Measurements from ENCODE around the gene SEC62.
"Not testable (repeated sequence)": the region's sequence is repeated elsewhere in the genome, so short reads cannot be mapped to it uniquely, and the experiment has no call there.

Gene SEC62

DNA sequence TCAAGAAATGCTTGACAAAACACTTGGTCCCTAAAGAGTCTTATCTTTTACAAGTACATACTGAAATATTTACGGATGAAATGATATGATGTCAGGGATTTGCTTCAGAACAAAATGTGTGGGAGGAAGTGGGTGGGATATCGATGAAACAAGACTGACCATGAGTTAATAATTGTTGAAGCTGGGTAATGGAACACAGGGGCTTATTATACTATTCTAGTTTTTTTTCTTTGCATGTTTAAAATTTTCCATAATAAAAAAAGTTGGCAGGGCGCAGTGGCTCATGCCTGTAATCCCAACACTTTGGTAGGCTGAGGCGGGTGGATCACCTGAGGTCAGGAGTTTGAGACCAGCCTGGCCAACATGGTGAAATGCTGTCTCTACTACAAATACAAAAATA is 52.7 kb downstream of the SEC62 start:
- DNase-seq, result not testable (repeated sequence)

DNA sequence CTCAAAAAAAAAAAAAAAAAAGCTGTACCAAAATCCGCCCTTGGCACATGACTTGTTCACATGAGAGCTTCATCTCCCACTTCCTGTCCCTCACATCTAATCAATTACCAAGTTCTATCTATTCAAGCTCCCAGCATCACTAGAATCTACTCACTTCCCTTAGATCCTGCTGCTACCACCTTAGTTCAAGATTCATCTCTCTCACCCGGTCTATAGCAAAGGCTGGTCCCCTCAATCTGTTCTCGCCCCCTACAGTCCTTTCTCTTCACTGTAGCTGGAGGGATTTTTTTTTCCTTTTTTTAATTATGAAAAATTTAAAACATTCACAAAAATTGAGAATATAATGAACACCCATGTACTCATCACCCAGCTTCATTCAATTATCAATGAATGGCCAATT is 54.5 kb downstream of the SEC62 start:
- DNase-seq, result no peak

DNA sequence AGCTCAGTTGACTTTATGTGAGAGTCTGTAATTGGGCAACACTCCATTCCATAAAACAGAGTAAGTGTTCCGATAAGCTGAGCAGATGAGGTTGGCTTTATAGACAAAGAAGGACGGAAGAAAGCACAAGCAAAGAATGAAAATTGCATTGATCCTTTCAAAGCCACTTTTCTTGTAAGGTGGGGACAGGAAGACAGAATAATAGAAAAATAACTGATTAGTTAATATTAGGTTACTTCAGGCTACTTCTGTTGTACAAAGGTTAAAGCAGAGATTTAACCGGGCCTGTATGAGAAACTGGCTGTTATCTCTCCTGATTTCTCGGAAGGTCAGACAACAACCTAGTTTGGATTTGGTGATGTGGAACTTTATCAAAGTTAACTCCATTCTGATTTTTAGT is 55.7 kb downstream of the SEC62 start:
- DNase-seq, result no peak

DNA sequence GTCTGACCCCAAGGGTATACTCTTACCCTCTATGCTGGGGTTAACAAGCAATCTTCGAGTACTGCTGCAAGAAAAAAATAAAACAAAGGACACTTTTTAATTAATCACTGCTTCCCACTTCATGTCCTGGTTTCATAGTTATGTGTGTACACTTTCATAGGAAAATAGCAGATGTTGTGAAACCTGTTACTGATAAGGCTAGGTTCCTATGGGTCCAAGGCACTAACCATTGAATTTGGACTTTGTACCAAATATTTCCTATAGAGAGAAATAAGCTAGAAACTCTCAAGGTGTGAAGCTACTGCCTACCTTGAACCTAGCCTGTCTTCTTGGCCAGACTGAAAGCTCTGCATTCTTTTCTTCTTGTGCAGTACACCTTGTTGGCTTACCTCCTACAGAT is 56.6 kb downstream of the SEC62 start:
- no peak for DNase-seq

DNA sequence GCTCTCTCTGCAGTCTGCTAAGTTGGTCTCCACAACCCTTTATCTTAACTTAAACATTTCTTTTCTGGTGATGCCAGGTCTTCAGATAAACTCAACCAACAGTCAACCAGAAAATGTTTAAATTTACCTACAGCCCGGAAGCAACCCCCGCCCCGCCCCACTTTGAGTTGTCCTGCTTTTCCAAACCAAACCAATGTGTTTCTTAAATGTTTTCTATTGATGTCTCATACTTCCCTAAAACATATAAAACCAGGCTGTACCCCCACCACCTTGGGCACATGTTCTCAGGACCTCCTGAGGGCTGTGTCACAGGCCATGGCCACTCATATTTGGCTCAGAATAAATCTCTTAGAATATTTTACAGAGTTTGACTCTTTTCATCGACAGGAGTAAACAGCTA is 58.0 kb downstream of the SEC62 start:
- DNase-seq, result no peak

DNA sequence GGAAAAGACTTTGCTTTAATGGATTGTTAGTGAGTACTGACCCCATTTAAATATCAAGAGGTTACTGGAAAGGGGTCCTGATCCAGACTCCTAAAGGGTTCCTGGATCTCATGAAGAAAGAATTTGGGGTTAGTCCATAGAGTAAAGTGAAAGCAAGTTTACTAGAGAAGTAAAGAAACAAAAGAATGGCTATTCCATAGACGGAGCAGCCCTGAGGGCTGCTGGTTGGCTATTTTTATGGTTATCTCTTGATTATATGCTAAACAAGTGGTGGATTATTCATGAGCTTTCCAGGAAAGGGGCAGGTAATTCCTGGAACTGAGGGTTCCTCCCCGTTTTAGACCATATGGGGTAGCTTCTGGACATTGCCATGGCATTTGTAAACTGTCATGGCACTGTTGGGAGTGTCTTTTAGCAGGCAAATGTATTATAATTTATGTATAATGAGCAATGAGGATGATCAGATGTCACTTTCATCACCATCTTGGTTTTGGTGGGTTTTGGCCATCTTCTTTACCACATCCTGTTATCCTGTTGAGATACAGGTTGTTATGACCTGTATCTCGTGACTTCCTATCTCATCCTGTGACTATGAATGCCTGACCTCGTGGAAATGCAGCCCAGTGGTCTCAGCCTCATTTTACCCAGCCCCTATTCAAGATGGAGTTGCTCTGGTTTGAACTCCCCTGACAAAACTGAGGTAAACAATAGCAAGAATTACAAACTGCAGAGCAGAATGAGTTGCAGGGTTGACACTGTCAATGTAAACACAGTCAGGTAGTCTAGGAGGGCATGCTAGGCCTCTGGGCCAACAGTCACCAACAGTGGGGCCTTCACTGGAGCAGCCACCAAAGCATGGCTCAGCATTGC is 60.9 kb downstream of the SEC62 start:
- no peak for DNase-seq

DNA sequence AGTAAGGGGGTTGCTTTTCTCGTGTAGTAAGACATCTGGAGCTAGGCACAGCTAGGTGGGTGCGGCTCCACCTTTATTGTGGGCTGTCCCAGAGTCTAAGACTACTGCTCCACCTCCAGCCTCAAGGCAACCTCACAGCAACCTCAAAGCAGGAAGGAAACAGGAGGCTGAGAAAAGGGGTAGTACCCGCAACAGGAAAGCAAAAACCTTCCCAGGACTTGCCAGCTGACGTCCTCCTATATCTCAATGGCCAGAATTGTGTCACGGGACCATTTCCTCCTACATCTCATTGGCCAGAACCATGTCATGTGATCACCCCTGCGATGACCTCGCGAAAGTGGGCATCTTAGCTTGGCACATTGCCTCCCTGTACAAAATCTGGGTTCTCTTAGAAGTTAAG is 66.9 kb downstream of the SEC62 start:
- no peak for DNase-seq

DNA sequence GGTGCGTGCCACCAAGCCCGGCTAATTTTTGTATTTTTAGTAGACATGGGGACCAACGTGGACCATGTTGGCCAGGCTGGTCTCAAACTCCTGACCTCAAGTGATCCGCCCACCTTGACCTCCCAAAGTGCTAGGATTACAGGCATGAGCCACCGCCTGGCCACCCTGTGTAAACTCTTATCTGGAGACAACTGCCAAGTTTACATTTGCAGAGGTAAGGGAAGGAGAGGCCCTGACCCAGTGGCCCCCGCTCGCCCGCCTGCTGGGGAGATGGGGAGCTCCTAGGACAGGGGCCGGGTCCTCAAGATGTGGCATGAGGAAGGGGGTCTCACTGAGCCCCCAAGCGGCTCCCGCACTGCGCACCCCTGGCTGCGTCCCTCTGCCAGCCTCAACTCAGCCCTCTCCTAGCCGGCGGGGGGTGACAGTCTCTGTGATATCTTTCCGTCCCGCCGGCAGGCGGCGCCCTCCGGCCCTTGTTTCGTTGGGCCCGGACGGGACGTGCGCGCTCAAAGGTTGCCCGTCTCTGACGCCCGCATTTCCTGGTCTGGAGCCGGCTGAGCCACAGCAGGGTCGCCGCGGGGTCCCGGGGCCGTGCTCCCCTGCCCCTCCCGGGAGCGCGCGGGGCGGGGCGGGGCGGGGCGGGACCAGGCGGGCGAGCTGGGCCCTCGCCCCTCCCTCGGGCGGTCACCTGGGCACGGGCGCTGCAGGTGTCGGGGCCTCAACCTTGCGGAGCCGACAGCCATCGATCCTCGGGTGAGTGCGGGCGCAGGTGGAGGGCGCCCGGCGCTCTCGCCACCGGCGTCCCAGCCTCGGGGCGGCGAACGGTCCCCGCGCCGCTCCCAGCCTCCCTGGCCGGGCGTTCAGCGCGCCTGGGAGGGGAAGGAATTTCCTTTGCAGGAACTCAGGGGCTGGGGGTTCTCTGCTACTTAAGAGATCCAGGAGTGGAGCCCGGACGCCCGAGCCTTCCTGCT is 71.1 kb downstream of the SEC62 start, which contains the start of gene GPR160:
Gene GPR160, plus strand, starts transcription at position 533 of the 971 bp plus-strand sequence. CDS start 45,978 bp downstream, outside the sequence.
- DNase-seq, result peak; percentile 76

DNA sequence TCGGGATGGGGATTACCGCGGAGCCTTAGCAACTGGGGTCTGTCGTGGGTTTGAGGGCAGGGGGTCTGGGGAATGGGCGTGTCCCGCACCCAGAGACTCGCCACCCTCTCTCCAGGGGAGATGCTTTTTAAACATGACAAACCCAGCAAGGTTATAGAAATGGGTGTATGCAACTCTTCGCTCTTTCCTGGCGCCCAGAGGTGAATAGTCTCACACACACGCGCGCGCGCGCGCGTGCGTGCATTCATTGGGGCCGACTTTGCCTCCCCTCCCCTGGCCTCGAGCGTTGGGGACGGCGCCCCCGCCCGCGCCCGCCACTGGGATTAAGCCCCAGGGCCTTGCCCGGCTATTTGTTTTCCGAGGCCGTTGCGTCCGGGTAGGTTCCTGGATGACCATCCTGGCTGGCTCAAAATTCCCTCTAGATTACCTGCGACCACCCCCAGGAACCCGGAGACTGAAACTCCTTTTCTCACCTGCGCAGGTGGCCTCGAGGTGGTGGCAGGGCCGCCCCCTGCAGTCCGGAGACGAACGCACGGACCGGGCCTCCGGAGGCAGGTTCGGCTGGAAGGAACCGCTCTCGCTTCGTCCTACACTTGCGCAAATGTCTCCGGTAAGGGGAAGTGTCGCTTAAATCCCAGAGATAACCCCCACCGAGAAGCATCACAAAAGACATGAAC is 72.0 kb downstream of the SEC62 start:
- peak; percentile 69 for DNase-seq

DNA sequence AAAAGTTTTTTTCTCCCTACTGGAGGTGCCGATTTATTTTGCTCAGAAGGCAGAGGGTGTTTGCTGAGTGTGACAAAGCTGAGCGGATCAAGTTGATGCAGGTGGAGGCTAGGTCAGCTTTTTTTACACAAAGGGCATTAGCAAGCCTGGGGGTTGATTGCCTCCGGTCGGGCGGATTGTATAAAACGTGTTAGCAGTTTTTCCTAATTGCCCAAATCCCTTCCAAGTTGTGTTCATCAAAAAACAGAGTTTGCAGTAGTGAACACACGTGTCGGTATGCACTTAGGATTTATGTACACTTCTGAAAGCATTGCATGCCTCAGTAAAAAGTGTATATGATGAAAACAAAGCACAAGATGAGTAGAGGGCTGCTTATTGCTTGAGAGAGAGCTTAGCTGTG is 73.8 kb downstream of the SEC62 start:
- peak; percentile 36 for DNase-seq

DNA sequence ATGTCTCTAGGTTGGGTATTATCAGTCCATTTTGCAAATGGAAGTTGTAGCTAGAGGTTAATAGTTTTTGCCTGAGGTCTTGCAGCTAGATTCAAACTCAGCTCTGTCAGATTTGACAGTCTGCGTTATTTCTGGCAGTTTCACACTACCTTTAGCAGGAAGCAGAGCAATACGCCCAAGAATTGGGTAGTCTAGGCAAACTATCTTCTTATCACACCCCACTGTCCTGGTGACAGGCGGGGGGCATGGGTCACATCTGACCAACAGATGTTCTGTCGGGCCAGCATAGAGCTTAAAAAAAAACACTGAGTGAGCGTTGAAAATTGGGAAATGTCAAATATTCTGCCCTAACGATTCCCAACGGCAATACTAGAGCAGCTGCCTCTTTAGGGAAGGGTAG is 76.9 kb downstream of the SEC62 start:
- no peak for DNase-seq

DNA sequence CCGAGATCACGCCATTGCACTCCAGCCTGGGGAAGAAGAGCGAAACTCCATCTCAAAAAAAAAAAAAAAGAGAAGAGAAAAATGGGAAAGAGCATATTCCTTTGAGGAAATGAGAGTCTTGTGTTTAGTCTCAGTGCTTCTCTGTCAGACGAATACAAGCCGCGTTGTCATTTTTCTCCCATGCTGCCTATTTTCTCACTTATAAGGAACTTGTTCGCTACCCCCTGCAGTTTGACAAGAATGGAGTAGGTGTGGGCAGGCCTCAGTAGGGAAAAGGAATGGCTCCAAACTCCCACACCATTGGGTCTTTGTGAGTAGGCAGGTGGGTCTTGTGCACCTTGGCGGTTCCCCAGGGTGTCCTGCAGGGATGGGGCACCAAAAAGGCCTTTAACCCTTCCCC is 77.7 kb downstream of the SEC62 start:
- DNase-seq, result no peak

DNA sequence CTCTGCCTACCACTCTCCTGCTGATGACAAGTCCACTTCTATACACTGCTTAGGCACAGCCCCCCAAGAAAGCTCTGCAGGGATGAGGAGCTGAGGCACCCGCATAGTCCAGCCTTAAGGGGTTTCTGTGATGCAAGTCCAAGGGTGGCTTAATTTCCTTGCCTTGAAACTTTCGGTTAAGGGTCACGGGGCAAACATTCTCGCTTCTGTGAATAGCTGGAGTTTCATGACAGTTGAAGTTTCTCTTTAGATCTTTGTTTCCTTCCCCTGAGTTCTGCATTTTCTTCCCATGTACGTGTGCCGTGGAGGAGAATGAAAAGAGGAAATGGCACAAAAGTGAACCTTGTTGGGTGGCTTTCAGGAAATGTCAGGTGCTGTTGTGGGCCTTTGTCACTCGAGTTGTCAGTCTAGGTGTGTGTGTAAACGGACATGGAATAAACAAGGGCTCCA is 78.2 kb downstream of the SEC62 start:
- no peak for DNase-seq

DNA sequence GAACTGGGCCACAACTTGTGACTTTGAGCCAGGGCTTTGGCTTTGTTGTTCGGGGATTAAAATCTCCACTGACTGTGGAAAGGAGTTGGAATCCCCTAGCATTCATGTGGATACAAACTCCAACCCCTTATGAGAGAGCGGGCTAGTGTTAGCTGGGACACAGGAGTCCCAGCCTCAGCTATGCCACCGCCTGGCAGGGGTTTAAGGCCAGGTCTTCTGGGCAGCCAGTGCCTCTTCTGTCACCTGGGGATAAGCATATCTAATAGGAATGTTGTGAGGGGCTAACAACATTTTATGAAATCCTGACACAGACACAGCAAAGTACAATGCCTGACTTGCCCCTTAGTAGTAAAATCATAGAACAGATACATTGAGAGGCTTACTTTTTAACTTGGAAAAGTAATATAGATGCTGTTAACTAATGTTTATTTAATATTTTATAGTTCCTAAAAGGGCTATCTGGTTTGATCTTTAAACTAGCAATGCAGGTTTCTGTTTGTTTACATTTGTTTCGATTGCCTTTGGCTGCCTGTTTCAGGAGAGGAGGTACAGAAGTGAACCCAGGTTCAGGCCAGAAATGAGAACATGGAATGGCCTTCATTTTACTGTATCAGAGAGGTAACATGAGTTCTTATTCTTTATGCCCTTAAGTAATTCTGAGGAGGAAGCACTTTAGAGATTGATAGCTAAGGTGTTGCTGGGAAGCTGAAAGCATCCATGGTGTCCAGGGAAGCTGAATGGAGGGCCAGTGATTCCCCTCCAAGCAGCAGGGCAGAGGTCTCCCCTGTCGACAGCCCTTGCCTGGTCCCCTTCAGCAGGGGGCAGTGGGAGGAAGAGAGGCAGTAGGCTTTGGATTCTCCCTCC is 79.9 kb downstream of the SEC62 start:
- DNase-seq, result no peak

DNA sequence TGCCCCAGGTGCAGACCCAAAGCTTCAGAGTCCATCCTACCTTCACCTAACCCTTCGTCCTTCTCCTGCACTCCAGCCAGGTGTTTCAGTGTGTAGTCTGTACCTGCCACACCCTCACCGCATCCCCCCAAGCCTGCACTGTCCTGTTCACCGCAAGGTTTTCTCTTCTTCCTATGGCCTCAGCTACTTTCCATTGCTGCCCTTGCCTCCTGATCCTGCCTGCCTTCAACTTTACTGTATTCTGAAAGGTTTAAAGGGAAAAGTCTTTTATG is 80.5 kb downstream of the SEC62 start:
- no peak for DNase-seq

Measured in retina (tissue), 1 donor.